ENCODE data around the gene CIC. TPM values are rescaled to one million over a fixed set of nuclear protein-coding genes. Genes with fewer than 3 reads are reported as not detected.

Gene CIC
- total RNA-seq, 1 experiment from 2014 or later = 54.0 TPM

- Histone ChIP-seq H3K79me1 (ENCODE audit: insufficient read depth, low read depth, low read length, poor library complexity, severe bottlenecking) (peaks cover 6% of the 10 kb centered on the region), H2BK20ac (ENCODE audit: low read depth, low read length, poor library complexity, severe bottlenecking) (no peak overlapping the region), H3K9me3 (ENCODE audit: control insufficient read depth, low read depth, low read length) (no peaks in the 10 kb centered on the region), H2AK5ac (ENCODE audit: insufficient read length, low read length) (no peak overlapping the region), H3K27ac (ENCODE audit: insufficient read length, low read depth, low read length) (no peak overlapping the region), H3K9ac (ENCODE audit: extremely low read depth, insufficient read length, low read length) (no peak overlapping the region), H4K5ac (ENCODE audit: insufficient read length, low read depth, low read length) (no peak overlapping the region), H3K23me2 (ENCODE audit: insufficient read length, low read depth, low read length, poor library complexity, severe bottlenecking) (peaks cover 19% of the 10 kb centered on the region), H2BK120ac (ENCODE audit: low read depth, low read length, poor library complexity, severe bottlenecking) (no peak overlapping the region), H3K56ac (ENCODE audit: insufficient read length, low read depth, low read length) (no peak overlapping the region), H4K91ac (ENCODE audit: insufficient read length, low read depth, low read length) (no peak overlapping the region), H3K14ac (ENCODE audit: insufficient read depth, low read length) (no peak overlapping the region), H3K27me3 (ENCODE audit: insufficient read depth, low read length) (no peaks in the 10 kb centered on the region), H4K8ac (replicated peaks; ENCODE audit: insufficient read length, low read depth, low read length) (no peak overlapping the region), H3K79me2 (ENCODE audit: insufficient read depth, low read length) (peaks cover 3% of the 10 kb centered on the region; the same call in 1 of the 2 replicates), H4K20me1 (ENCODE audit: control insufficient read depth, insufficient read depth, insufficient read length) (peaks cover 3% of the 10 kb centered on the region), H3K18ac (ENCODE audit: insufficient read length, low read depth, low read length) (no peak overlapping the region), H2BK15ac (ENCODE audit: low read depth, low read length) (no peak overlapping the region), H3K23ac (ENCODE audit: insufficient read length, low read depth, low read length) (no peak overlapping the region), H3K4me2 (ENCODE audit: insufficient read depth, insufficient read length, low read length) (peak overlapping the region; percentile 7), H2BK5ac (ENCODE audit: insufficient read length, low read length) (no peak overlapping the region), H2AFZ (ENCODE audit: low read length) (no peak overlapping the region), H2BK12ac (ENCODE audit: insufficient read length, low read depth, low read length) (no peak overlapping the region), H3T11ph (ENCODE audit: low read length) (no peak overlapping the region), H3K4me1 (ENCODE audit: insufficient read depth, low read length) (peaks cover 8% of the 10 kb centered on the region; the same call in 1 of the 2 replicates), H3K4ac (ENCODE audit: low read depth, low read length) (no peak overlapping the region)
- H3K4me3 Mint-ChIP-seq = peak overlapping the region; percentile 57 to 85; a peak in 4 of 5 replicates
- peaks cover 0 to 3% (median under 1%) of the 10 kb centered on the region in 3 experiments; a peak in 3 of 7 replicates for H3K36me3 Mint-ChIP-seq (ENCODE audit: insufficient read depth in 1 of 3, low read depth in 3 of 3)
- TF ChIP-seq, protein P1, sequence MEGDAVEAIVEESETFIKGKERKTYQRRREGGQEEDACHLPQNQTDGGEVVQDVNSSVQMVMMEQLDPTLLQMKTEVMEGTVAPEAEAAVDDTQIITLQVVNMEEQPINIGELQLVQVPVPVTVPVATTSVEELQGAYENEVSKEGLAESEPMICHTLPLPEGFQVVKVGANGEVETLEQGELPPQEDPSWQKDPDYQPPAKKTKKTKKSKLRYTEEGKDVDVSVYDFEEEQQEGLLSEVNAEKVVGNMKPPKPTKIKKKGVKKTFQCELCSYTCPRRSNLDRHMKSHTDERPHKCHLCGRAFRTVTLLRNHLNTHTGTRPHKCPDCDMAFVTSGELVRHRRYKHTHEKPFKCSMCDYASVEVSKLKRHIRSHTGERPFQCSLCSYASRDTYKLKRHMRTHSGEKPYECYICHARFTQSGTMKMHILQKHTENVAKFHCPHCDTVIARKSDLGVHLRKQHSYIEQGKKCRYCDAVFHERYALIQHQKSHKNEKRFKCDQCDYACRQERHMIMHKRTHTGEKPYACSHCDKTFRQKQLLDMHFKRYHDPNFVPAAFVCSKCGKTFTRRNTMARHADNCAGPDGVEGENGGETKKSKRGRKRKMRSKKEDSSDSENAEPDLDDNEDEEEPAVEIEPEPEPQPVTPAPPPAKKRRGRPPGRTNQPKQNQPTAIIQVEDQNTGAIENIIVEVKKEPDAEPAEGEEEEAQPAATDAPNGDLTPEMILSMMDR (conservative IDR thresholded peaks at IDR 0.05) = no peak
- H3K27me3 Mint-ChIP-seq (ENCODE audit: low read depth) = no peaks in the 10 kb centered on the region; the same call in 1 of the 2 replicates
- WGBS (ENCODE audit: extremely low coverage, insufficient read length, low lambda C conversion rate) = no CpG with 5 or more reads among the region's 20 CpGs
- peaks cover 37 to 43% of the 10 kb centered on the region in 2 experiments for H3K4me1 Mint-ChIP-seq
- DNase-seq = no peak
- H3K9me3 Mint-ChIP-seq = no peaks in the 10 kb centered on the region; a peak in 2 of 5 replicates
- H3K27ac Mint-ChIP-seq = no peak overlapping the region
Observed at GRCh38 chr19:42280815-42281145, 11.7 kb downstream of the CIC start.
